Measurements from ENCODE around the gene RAB7A. TPM values are rescaled to one million over a fixed set of nuclear protein-coding genes. Genes with fewer than 3 reads are reported as not detected.
"Not testable (repeated sequence)": the region's sequence is repeated elsewhere in the genome, so short reads cannot be mapped to it uniquely, and the experiment has no call there.

Gene RAB7A
- polyA plus RNA-seq, 2 of the 4 experiments (the other 2 are of a cell fraction) = 137 to 160 TPM

GRCh38 chr3:128830762-128831161 is 104.8 kb downstream of the RAB7A start:
- H3K4me2 ChIP-seq; DNase-seq (ENCODE audit: low read depth in 1 of 2, low spot score in 1 of 2); H3K4me1 ChIP-seq; POLR2A ChIA-PET; CTCF ChIA-PET; H3K27ac ChIP-seq; H3K9me3 ChIP-seq; FAIRE-seq; H3K4me3 ChIP-seq; ATAC-seq: not testable (repeated sequence)
- WGBS (ENCODE audit: missing lambda C conversion rate) = 99% methylated on average over 5 of the region's 5 CpGs

DNA sequence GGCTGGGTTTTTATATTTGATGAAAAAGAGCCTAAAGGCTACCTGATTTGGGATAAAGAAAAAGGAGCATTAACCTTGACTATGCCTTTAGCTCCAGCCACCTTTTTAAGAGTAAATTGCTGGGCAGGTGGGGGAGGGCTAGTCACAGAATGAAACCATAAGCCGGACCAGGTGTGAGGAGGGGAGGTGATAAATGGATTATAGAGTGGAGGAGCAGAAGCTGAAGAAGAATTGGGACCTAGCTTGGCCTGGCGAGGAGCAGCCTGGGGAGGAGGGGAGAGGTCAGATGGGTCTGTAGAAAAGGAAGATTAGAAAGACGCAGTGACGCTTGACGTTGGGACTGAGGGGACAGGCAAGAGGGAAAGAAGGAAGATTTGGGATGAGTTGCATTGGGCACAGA is 107.0 kb downstream of the RAB7A start:
- H3K27ac ChIP-seq; POLR2A ChIA-PET; DNase-seq (ENCODE audit: low read depth in 1 of 2, low spot score in 1 of 2); ATAC-seq; H3K4me2 ChIP-seq; H3K9me3 ChIP-seq; FAIRE-seq; H3K4me1 ChIP-seq; H3K4me3 ChIP-seq: not testable (repeated sequence)
- CTCF ChIA-PET = interaction anchor here (1.0 kb wide), 1 partner anchor 13 kb away, joined by 4 read pairs; no protein-coding TSS in a partner anchor
- 73% methylated on average over 5 of the region's 5 CpGs for WGBS (ENCODE audit: missing lambda C conversion rate)

- ATAC-seq = no peak
- CTCF ChIA-PET = interaction anchor here (1.0 kb wide), 1 partner anchor 10 kb away, joined by 4 read pairs; no protein-coding TSS in a partner anchor
- TF ChIP-seq HOXB13 (CRISPR knock-in tag; IDR thresholded peaks at IDR 0.05; ENCODE audit: low read depth) (no peak), HMGXB4 (CRISPR knock-in tag; IDR thresholded peaks at IDR 0.05; ENCODE audit: borderline replicate concordance) (no peak), MAZ (IDR thresholded peaks at IDR 0.05; ENCODE audit: borderline replicate concordance, low read depth, low read length) (no peak), RAD21 (conservative IDR thresholded peaks at IDR 0.05 in 1 of 2, IDR thresholded peaks at IDR 0.05 in 1 of 2) (no peak), PBX3 (IDR thresholded peaks at IDR 0.05) (no peak), HOXA7 (CRISPR knock-in tag; IDR thresholded peaks at IDR 0.05) (no peak), MYC (IDR thresholded peaks at IDR 0.05; ENCODE audit: borderline replicate concordance, low read length) (no peak), BHLHE40 (IDR thresholded peaks at IDR 0.05; ENCODE audit: low read depth, low read length) (no peak), NPAS2 (CRISPR knock-in tag; IDR thresholded peaks at IDR 0.05; ENCODE audit: borderline replicate concordance) (no peak), ZC3H11A (IDR thresholded peaks at IDR 0.05) (no peak), KDM1A (IDR thresholded peaks at IDR 0.05; ENCODE audit: low read depth) (no peak), KDM5A (IDR thresholded peaks at IDR 0.05) (no peak), E2F6 (IDR thresholded peaks at IDR 0.05; ENCODE audit: borderline replicate concordance, low read depth) (no peak), GATA3 (IDR thresholded peaks at IDR 0.05; ENCODE audit: borderline replicate concordance) (no peak), FOSB (CRISPR knock-in tag; IDR thresholded peaks at IDR 0.05) (no peak), EHF (CRISPR knock-in tag; IDR thresholded peaks at IDR 0.05) (no peak), REST (IDR thresholded peaks at IDR 0.05) (no peak)
- TF ChIP-seq, protein P1, sequence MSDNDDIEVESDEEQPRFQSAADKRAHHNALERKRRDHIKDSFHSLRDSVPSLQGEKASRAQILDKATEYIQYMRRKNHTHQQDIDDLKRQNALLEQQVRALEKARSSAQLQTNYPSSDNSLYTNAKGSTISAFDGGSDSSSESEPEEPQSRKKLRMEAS (IDR thresholded peaks at IDR 0.05) = no peak
- TF ChIP-seq, protein P2, sequence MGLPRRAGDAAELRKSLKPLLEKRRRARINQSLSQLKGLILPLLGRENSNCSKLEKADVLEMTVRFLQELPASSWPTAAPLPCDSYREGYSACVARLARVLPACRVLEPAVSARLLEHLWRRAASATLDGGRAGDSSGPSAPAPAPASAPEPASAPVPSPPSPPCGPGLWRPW (IDR thresholded peaks at IDR 0.05) = no peak
- Histone ChIP-seq H3K4me2 (no peak overlapping the region), H3K9me3 (no peaks in the 10 kb centered on the region), H3K27ac (no peak overlapping the region), H3K4me3 (no peak overlapping the region), H3K4me1 (no peaks in the 10 kb centered on the region)
- no peak for DNase-seq (ENCODE audit: low read depth in 1 of 2, low spot score in 1 of 2)
- FAIRE-seq = no peak
- POLR2A ChIA-PET = no interaction called here
- WGBS (ENCODE audit: missing lambda C conversion rate) = 40% methylated on average over 4 of the region's 4 CpGs
Observed at GRCh38 chr3:128835096-128835495, 109.1 kb downstream of the RAB7A start.
